Panc1 (cell line): ENCODE results near the gene LMBRD1. TPM values are rescaled to one million over a fixed set of nuclear protein-coding genes. Genes with fewer than 3 reads are reported as not detected.

Source experiments
- ATAC-seq: fragments of 200-7000 bp; cut with Tn5 transposase; 2 replicates; pipeline ENCODE4 v1.9.1; 2020; ENCODE audit warnings: mild to moderate bottlenecking, moderate library complexity
- BruUV-seq: library from RNA; stranded (reverse); fragments of 400-500 nt; replicated peaks from 2 replicates; lab custom pipeline; 2021; lab: Mats Ljungman, UMichigan
- CTCF ChIA-PET: fragments of 300-600 bp; sonication (Branson Sonifier 250); formaldehyde crosslinking; loops from one replicate; lab custom pipeline; 2022; ENCODE audit warnings: antibody characterized with exemption; lab: Charles Lee
- POLR2A ChIA-PET: fragments of 300-600 bp; sonication (Branson Sonifier 250); formaldehyde crosslinking; loops from one replicate; lab custom pipeline; 2022; ENCODE audit warnings: antibody characterized with exemption; lab: Charles Lee
- DNase-seq: peaks from one replicate; pipeline ENCODE4 v3.0.0-alpha.2; 2010; ENCODE audit warnings: low read depth, low spot score
- H3K27ac ChIP-seq: 2 replicates; pipeline ENCODE4 v1.5.1; 2011; ENCODE audit warnings: mild to moderate bottlenecking, low read length, inconsistent platforms
- H3K27me3 ChIP-seq: fragments of 200-500 bp; sonication (Bioruptor generic); 2 replicates; pipeline ENCODE4 v1.6.0; 2014; ENCODE audit warnings: low read length, inconsistent platforms; ENCODE audit not compliant: control insufficient read depth, insufficient read depth
- H3K36me3 ChIP-seq: fragments of 200-500 bp; sonication (Bioruptor generic); 2 replicates; pipeline ENCODE4 v1.5.1; 2014; ENCODE audit warnings: inconsistent platforms, mild to moderate bottlenecking, low read length, moderate library complexity; ENCODE audit not compliant: control insufficient read depth, insufficient read depth
- H3K4me1 ChIP-seq: 2 replicates; pipeline ENCODE4 v1.5.1; 2011; ENCODE audit warnings: inconsistent platforms, mild to moderate bottlenecking, low read length, moderate library complexity; ENCODE audit not compliant: control insufficient read depth, insufficient read depth
- H3K4me3 ChIP-seq, 2 experiments: 2 replicates each; pipeline ENCODE4 v1.5.1; 2011 to 2012; ENCODE audit warnings: low read depth in 2 of 2, low read length in 2 of 2, mild to moderate bottlenecking in 2 of 2, inconsistent platforms in 1 of 2, moderate library complexity in 1 of 2
- H3K9me3 ChIP-seq: fragments of 200-500 bp; sonication (Bioruptor generic); 2 replicates; pipeline ENCODE4 v1.5.1; 2014; ENCODE audit warnings: low read depth, mild to moderate bottlenecking, inconsistent platforms, low read length, moderate library complexity; ENCODE audit not compliant: control insufficient read depth, insufficient read depth
- POLR2AphosphoS5 ChIP-seq: IDR thresholded peaks from 2 replicates; pipeline ENCODE4 v1.6.1; 2012; ENCODE audit warnings: mild to moderate bottlenecking, low read depth, low read length, moderate library complexity
- SIN3A ChIP-seq: IDR thresholded peaks from 2 replicates; pipeline ENCODE4 v1.6.1; 2012; ENCODE audit warnings: low read depth, mild to moderate bottlenecking, low read length, moderate library complexity, borderline replicate concordance; ENCODE audit not compliant: insufficient read depth
- TCF7L2 ChIP-seq: IDR thresholded peaks from 2 replicates; pipeline ENCODE4 v1.6.1; 2011; ENCODE audit warnings: mild to moderate bottlenecking, low read depth, low read length, inconsistent platforms
- in situ Hi-C: cut with HindIII; loops from 2 replicates; pipeline ENCODE4 v1.10.0; 2016; ENCODE audit warnings: low sequenced_read_pairs, low pct_unique_long_range_greater_than_20kb
- intact Hi-C: fragments of 100-400 bp; cut with micrococcal nuclease; formaldehyde crosslinking; loops from one replicate; pipeline ENCODE4 v1.10.0; 2022; ENCODE audit not compliant: unreplicated experiment
- total RNA-seq: library from RNA; stranded (reverse); gene quantifications from one replicate; pipeline ENCODE4 v1.2.1, GENCODE V29; 2021; ENCODE audit not compliant: unreplicated experiment
- TF ChIP-seq, protein P1 (sequence below): fragments of 450-650 bp; IDR thresholded peaks from 2 replicates; pipeline ENCODE4 v1.5.1; 2017; ENCODE audit warnings: mild to moderate bottlenecking
- TF ChIP-seq, protein P2 (sequence below), 2 experiments: IDR thresholded peaks; 2 replicates each; pipeline ENCODE4 v1.6.1; 2011 to 2012; ENCODE audit warnings: low read depth in 2 of 2, control low read depth in 1 of 2, low read length in 1 of 2, mild to moderate bottlenecking in 1 of 2, moderate library complexity in 1 of 2; ENCODE audit not compliant: insufficient read depth in 1 of 2

LMBRD1 gene
- total RNA-seq, 1 experiment from 2014 or later: 17.9 TPM

DNA sequence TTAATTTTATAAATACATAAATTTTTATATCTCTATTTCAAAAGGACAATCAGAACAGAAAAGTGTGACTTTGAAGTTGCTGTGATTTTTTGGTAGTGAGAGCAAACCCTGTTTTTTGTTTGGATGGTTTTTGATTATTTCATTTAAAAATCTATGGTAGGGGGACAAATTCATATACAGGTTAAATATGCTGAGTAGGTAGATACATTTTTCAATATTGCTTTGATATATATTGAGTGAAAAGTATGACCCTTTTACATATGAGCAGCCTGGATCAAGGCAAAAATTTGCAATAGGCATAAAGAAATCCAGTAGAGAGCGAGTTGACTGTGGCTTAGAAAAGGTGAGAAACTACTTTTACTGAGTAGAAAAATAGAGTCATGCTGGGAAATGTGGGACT, 132.3 kb downstream of the LMBRD1 start:
- H3K9me3 ChIP-seq: no peaks in the 10 kb centered on the region
- in situ Hi-C loops: no loop called here
- ATAC-seq: no peak
- BruUV-seq: no TSS peak
- no peak for DNase-seq
- CTCF ChIA-PET: no interaction called here
- no peaks in the 10 kb centered on the region for H3K27me3 ChIP-seq
- H3K36me3 ChIP-seq: no peaks in the 10 kb centered on the region
- POLR2A ChIA-PET: no interaction called here
- H3K4me1 ChIP-seq: no peaks in the 10 kb centered on the region
- H3K4me3 ChIP-seq: no peak overlapping the region
- intact Hi-C loops: no loop called here
- H3K27ac ChIP-seq: no peak overlapping the region
- TF ChIP-seq SIN3A: no peak
- TF ChIP-seq, protein P1, sequence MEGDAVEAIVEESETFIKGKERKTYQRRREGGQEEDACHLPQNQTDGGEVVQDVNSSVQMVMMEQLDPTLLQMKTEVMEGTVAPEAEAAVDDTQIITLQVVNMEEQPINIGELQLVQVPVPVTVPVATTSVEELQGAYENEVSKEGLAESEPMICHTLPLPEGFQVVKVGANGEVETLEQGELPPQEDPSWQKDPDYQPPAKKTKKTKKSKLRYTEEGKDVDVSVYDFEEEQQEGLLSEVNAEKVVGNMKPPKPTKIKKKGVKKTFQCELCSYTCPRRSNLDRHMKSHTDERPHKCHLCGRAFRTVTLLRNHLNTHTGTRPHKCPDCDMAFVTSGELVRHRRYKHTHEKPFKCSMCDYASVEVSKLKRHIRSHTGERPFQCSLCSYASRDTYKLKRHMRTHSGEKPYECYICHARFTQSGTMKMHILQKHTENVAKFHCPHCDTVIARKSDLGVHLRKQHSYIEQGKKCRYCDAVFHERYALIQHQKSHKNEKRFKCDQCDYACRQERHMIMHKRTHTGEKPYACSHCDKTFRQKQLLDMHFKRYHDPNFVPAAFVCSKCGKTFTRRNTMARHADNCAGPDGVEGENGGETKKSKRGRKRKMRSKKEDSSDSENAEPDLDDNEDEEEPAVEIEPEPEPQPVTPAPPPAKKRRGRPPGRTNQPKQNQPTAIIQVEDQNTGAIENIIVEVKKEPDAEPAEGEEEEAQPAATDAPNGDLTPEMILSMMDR: no peak
- no peak for TF ChIP-seq POLR2AphosphoS5
- TF ChIP-seq, protein P2, sequence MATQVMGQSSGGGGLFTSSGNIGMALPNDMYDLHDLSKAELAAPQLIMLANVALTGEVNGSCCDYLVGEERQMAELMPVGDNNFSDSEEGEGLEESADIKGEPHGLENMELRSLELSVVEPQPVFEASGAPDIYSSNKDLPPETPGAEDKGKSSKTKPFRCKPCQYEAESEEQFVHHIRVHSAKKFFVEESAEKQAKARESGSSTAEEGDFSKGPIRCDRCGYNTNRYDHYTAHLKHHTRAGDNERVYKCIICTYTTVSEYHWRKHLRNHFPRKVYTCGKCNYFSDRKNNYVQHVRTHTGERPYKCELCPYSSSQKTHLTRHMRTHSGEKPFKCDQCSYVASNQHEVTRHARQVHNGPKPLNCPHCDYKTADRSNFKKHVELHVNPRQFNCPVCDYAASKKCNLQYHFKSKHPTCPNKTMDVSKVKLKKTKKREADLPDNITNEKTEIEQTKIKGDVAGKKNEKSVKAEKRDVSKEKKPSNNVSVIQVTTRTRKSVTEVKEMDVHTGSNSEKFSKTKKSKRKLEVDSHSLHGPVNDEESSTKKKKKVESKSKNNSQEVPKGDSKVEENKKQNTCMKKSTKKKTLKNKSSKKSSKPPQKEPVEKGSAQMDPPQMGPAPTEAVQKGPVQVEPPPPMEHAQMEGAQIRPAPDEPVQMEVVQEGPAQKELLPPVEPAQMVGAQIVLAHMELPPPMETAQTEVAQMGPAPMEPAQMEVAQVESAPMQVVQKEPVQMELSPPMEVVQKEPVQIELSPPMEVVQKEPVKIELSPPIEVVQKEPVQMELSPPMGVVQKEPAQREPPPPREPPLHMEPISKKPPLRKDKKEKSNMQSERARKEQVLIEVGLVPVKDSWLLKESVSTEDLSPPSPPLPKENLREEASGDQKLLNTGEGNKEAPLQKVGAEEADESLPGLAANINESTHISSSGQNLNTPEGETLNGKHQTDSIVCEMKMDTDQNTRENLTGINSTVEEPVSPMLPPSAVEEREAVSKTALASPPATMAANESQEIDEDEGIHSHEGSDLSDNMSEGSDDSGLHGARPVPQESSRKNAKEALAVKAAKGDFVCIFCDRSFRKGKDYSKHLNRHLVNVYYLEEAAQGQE (IDR thresholded peaks at IDR 0.05; ENCODE audit: insufficient read depth in 1 of 2, low read depth in 2 of 2, low read length in 1 of 2): no peak
- no peak for TF ChIP-seq TCF7L2

DNA sequence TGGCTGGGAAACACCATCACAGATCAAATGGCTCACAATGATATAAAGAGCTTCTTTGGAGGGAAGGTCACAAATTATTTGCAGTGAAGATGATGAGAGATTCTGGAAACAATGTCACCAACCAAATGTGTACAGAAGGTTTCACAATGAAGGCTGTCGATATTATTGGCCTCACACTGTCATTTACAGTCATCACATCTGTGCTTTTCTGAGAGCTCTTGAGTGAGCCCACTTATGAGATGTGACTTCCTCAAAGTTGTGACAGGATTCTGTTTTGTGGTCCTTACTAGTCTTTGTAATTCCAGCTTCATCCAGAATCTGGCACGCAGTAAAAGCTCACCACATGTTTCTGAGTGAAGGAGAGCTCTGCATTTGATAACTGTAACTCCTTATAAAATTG, 133.6 kb downstream of the LMBRD1 start:
- Histone ChIP-seq H3K4me1 (no peaks in the 10 kb centered on the region), H3K9me3 (no peaks in the 10 kb centered on the region), H3K36me3 (no peaks in the 10 kb centered on the region), H3K4me3 (no peak overlapping the region), H3K27ac (no peak overlapping the region), H3K27me3 (no peaks in the 10 kb centered on the region)
- intact Hi-C loops (no loop called here), in situ Hi-C loops (no loop called here)
- BruUV-seq: no TSS peak
- POLR2A ChIA-PET: no interaction called here
- DNase-seq (no peak), ATAC-seq (no peak)
- TF ChIP-seq, protein P2 (IDR thresholded peaks at IDR 0.05; ENCODE audit: insufficient read depth in 1 of 2, low read depth in 2 of 2, low read length in 1 of 2): no peak
- TF ChIP-seq TCF7L2 (no peak), SIN3A (no peak), POLR2AphosphoS5 (no peak)
- TF ChIP-seq, protein P1: no peak
- CTCF ChIA-PET: no interaction called here
